ENCODE results near the gene PLCB4. TPM values are rescaled to one million over a fixed set of nuclear protein-coding genes. Genes with fewer than 3 reads are reported as not detected.

PLCB4 gene
- total RNA-seq, 1 experiment from 2014 or later, result 12.9 TPM

DNA sequence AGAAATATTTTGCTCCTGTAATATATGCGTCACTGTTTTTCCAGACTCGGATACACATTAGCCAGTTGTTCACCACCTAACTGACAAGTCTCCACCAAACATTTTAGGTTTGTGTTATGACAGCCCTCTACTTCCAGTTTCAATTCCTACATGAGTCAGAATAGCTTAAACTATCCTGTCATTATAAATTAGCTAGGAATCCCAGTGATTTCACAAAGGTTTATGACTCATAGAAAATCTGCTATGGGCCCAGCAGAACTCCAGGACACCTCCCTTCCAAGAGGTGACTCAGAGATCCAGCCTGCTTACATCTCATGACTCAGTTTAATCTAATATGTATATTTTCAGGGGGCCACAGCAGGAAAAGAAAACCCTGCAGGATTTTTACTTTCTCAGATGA lies 17.4 kb upstream of the PLCB4 start:
- Mint-ChIP-seq H3K9me3 (ENCODE audit: low read depth, unreplicated experiment) (no peaks in the 10 kb centered on the region), H3K27me3 (ENCODE audit: unreplicated experiment) (no peaks in the 10 kb centered on the region), H3K36me3 (ENCODE audit: insufficient read depth, unreplicated experiment) (no peaks in the 10 kb centered on the region), H3K4me1 (ENCODE audit: low read depth, unreplicated experiment) (no peaks in the 10 kb centered on the region), H3K4me3 (ENCODE audit: low read depth, unreplicated experiment) (no peak overlapping the region), H3K27ac (ENCODE audit: unreplicated experiment) (peak overlapping the region; percentile 15)
- DNase-seq, result peak; percentile 44
- intact Hi-C loops (cut with micrococcal nuclease; ENCODE audit: unreplicated experiment), result no loop called here
- no TSS peak for BruUV-seq (replicated peaks)
- TF ChIP-seq, protein P1, sequence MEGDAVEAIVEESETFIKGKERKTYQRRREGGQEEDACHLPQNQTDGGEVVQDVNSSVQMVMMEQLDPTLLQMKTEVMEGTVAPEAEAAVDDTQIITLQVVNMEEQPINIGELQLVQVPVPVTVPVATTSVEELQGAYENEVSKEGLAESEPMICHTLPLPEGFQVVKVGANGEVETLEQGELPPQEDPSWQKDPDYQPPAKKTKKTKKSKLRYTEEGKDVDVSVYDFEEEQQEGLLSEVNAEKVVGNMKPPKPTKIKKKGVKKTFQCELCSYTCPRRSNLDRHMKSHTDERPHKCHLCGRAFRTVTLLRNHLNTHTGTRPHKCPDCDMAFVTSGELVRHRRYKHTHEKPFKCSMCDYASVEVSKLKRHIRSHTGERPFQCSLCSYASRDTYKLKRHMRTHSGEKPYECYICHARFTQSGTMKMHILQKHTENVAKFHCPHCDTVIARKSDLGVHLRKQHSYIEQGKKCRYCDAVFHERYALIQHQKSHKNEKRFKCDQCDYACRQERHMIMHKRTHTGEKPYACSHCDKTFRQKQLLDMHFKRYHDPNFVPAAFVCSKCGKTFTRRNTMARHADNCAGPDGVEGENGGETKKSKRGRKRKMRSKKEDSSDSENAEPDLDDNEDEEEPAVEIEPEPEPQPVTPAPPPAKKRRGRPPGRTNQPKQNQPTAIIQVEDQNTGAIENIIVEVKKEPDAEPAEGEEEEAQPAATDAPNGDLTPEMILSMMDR (IDR thresholded peaks at IDR 0.05; ENCODE audit: unreplicated experiment), result no peak
- CTCF ChIA-PET, result interaction anchor here (1.0 kb wide), 1 partner anchor 192 kb away, joined by 3 read pairs; no protein-coding TSS in a partner anchor

DNA sequence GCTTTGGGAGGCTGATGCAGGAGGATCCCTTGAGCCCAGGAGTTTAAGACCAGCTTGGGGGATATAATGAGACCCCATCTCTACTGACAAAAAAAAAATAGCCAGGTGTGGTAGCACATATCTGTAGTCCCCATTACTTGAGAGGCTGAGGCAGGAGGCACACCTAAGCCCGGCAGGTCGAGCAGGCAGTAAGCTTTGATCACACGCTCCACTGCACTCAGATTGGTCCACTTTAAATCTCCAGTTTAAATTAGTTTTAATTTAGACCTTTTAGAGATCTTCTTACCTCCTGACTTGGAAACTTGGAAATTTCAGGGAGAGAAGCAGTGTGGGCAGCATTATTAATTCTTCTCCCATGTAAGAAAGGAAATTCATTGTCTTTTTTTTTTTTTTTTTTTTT lies 16.8 kb upstream of the PLCB4 start:
- TF ChIP-seq, protein P1 (IDR thresholded peaks at IDR 0.05; ENCODE audit: unreplicated experiment), result no peak
- Mint-ChIP-seq H3K36me3 (ENCODE audit: insufficient read depth, unreplicated experiment) (no peaks in the 10 kb centered on the region), H3K27ac (ENCODE audit: unreplicated experiment) (peak overlapping the region; percentile 15), H3K4me3 (ENCODE audit: low read depth, unreplicated experiment) (no peak overlapping the region), H3K27me3 (ENCODE audit: unreplicated experiment) (no peaks in the 10 kb centered on the region), H3K4me1 (ENCODE audit: low read depth, unreplicated experiment) (no peaks in the 10 kb centered on the region), H3K9me3 (ENCODE audit: low read depth, unreplicated experiment) (no peaks in the 10 kb centered on the region)
- DNase-seq, result no peak
- CTCF ChIA-PET, result interaction anchor here (1.0 kb wide), 1 partner anchor 192 kb away, joined by 3 read pairs; no protein-coding TSS in a partner anchor
- intact Hi-C loops (cut with micrococcal nuclease; ENCODE audit: unreplicated experiment), result no loop called here
- BruUV-seq (replicated peaks), result no TSS peak

DNA sequence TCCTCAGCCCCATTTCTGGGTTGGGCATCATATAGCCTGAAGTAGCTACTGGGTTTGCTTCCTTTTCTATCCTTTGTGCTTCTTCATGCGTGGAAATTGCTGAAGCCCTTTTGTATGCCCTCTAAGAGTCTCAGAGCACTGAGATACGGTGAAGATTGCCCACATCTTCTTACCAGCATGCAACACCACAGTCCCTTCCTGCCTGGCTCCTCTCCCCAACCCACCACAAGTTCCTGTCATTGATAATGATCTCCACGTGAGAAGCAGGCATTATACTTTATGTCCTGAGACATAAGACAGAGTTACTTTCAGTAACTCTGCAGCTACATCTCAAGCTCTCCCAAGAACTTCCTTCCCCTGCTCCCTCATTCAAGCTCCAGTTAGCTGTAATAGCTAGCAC lies 15.8 kb upstream of the PLCB4 start:
- H3K27ac Mint-ChIP-seq (ENCODE audit: unreplicated experiment), result no peak overlapping the region
- intact Hi-C loops (cut with micrococcal nuclease; ENCODE audit: unreplicated experiment), result no loop called here
- no peaks in the 10 kb centered on the region for H3K4me1 Mint-ChIP-seq (ENCODE audit: low read depth, unreplicated experiment)
- H3K36me3 Mint-ChIP-seq (ENCODE audit: insufficient read depth, unreplicated experiment), result no peaks in the 10 kb centered on the region
- TF ChIP-seq, protein P1 (IDR thresholded peaks at IDR 0.05; ENCODE audit: unreplicated experiment), result no peak
- no TSS peak for BruUV-seq (replicated peaks)
- DNase-seq, result no peak
- no peaks in the 10 kb centered on the region for H3K9me3 Mint-ChIP-seq (ENCODE audit: low read depth, unreplicated experiment)
- no peaks in the 10 kb centered on the region for H3K27me3 Mint-ChIP-seq (ENCODE audit: unreplicated experiment)
- H3K4me3 Mint-ChIP-seq (ENCODE audit: low read depth, unreplicated experiment), result no peak overlapping the region
- CTCF ChIA-PET, result no interaction called here

DNA sequence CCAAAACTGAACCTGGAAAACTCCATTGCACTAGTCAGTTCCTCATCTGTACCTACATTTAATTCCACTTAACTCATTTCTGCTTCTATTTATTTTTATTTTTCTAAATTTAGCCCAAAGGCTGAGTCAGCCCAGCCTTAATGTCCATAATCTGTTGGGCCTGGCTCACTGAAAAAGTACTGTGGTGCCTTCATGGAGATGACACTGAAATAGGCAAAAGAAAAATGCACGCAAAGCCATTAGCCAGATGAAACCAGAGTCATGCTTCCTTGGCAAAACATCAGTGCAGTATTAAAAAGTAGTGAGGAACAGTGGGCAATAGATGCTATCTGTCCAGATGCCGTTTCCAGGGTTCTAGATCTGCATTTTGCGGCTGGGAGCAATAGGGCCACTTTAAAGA lies 14.7 kb upstream of the PLCB4 start:
- Mint-ChIP-seq H3K4me1 (ENCODE audit: low read depth, unreplicated experiment) (no peaks in the 10 kb centered on the region), H3K27me3 (ENCODE audit: unreplicated experiment) (no peaks in the 10 kb centered on the region), H3K27ac (ENCODE audit: unreplicated experiment) (no peak overlapping the region), H3K4me3 (ENCODE audit: low read depth, unreplicated experiment) (no peak overlapping the region), H3K9me3 (ENCODE audit: low read depth, unreplicated experiment) (no peaks in the 10 kb centered on the region), H3K36me3 (ENCODE audit: insufficient read depth, unreplicated experiment) (no peaks in the 10 kb centered on the region)
- DNase-seq, result no peak
- BruUV-seq (replicated peaks), result no TSS peak
- intact Hi-C loops (cut with micrococcal nuclease; ENCODE audit: unreplicated experiment), result no loop called here
- TF ChIP-seq, protein P1 (IDR thresholded peaks at IDR 0.05; ENCODE audit: unreplicated experiment), result no peak
- CTCF ChIA-PET, result no interaction called here
